Effector memory CD8-positive, alpha-beta T cell (primary cell): ENCODE results near the gene DIP2C.
"Not testable (repeated sequence)": the region's sequence is repeated elsewhere in the genome, so short reads cannot be mapped to it uniquely, and the experiment has no call there.

ENCODE experiments used
- ATAC-seq: fragments of 150-1000 bp; cut with Tn5 transposase; replicated peaks from 2 replicates; pipeline ENCODE4 v1.10.0; 2021; ENCODE audit warnings: mild to moderate bottlenecking, moderate library complexity
- DNase-seq, 3 experiments: peaks; one replicate each; pipeline ENCODE4 v3.0.0; 2021
- H3K27ac Mint-ChIP-seq, 2 donors: one replicate each; pipeline ENCODE4 v1.8.0; 2022; ENCODE audit warnings: mild to moderate bottlenecking in 2 of 2, mixed read lengths in 2 of 2, moderate library complexity in 2 of 2
- H3K27me3 Mint-ChIP-seq, 2 donors: one replicate each; pipeline ENCODE4 v1.8.0; 2022; ENCODE audit warnings: mixed read lengths in 2 of 2
- H3K36me3 Mint-ChIP-seq: one replicate; pipeline ENCODE4 v1.8.0; 2022; ENCODE audit warnings: mild to moderate bottlenecking, moderate library complexity, mixed read lengths; ENCODE audit not compliant: insufficient read depth
- H3K4me1 Mint-ChIP-seq, 2 donors: one replicate each; pipeline ENCODE4 v1.8.0; 2022; ENCODE audit warnings: low read depth in 2 of 2, mixed read lengths in 2 of 2
- H3K4me3 Mint-ChIP-seq, 2 donors: one replicate each; pipeline ENCODE4 v1.8.0; 2022; ENCODE audit warnings: mild to moderate bottlenecking in 2 of 2, mixed read lengths in 2 of 2, moderate library complexity in 2 of 2
- H3K9me3 Mint-ChIP-seq, 2 donors: one replicate each; pipeline ENCODE4 v1.8.0; 2022; ENCODE audit warnings: mixed read lengths in 2 of 2

DIP2C gene

DNA sequence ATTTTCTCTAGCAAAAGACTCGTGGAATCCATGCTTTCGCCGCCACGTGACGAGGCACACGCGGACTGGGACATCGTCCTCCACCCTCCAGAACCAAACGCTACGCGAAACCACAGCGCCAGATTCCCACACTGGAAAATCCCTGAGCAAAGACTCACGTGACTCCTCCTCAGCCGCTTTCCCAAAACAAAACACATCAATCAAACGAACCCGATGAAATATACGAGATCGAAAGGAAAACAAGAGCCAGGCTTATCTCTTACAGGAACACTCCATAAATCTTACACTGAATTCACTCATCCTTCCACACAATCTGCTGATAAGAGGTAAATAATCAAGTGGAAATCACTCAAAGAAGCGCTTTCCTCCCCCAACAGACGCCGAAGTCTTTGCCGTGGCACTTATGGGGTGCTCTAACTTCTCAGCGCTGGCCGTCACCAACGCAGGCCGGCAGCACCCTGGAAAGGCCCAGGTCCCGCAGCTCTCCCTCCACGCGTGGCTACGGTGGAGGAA, 23.8 kb downstream of the DIP2C start:
- Mint-ChIP-seq H3K9me3 (no peaks in the 10 kb centered on the region), H3K4me3 (no peak overlapping the region), H3K36me3 (no peaks in the 10 kb centered on the region), H3K27me3 (peaks cover 15 to 25% of the 10 kb centered on the region in 2 donors), H3K27ac (no peak overlapping the region), H3K4me1 (peaks cover 4 to 6% of the 10 kb centered on the region in 2 donors)
- ATAC-seq: no peak
- no peak for DNase-seq

GRCh38 chr10:664893-665292, 24.6 kb downstream of the DIP2C start:
- no peak for ATAC-seq
- peaks cover 15 to 25% of the 10 kb centered on the region in 2 donors for H3K27me3 Mint-ChIP-seq
- no peak for DNase-seq
- H3K27ac Mint-ChIP-seq: no peak overlapping the region
- H3K36me3 Mint-ChIP-seq: no peaks in the 10 kb centered on the region
- no peaks in the 10 kb centered on the region for H3K9me3 Mint-ChIP-seq
- H3K4me1 Mint-ChIP-seq: peaks cover 4 to 6% of the 10 kb centered on the region in 2 donors
- H3K4me3 Mint-ChIP-seq: no peak overlapping the region

DNA sequence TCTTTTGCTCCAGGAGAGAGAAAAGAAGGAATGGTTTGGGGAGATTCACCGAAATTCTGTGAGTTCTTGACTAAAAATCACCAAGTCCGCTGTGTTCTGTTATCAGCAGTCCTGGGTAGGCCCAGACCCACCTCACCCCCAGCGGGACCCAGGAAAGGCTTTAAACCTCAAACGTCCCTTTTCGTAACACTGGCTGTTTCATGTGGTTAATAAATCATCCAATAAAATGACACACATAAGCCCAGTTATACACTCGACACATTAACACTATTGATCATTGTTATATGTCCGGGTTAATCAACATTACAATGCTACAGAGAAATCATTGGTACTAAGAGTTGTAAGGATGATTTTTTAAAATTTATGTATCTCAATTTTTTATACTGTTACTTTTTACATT, 25.2 kb downstream of the DIP2C start:
- Mint-ChIP-seq H3K9me3 (no peaks in the 10 kb centered on the region), H3K27me3 (peaks cover 15 to 25% of the 10 kb centered on the region in 2 donors), H3K4me3 (no peak overlapping the region), H3K4me1 (peaks cover 4 to 6% of the 10 kb centered on the region in 2 donors), H3K36me3 (no peaks in the 10 kb centered on the region), H3K27ac (no peak overlapping the region)
- DNase-seq: no peak
- ATAC-seq: no peak

- H3K36me3 Mint-ChIP-seq: no peaks in the 10 kb centered on the region
- H3K4me1 Mint-ChIP-seq: peaks cover 6 to 8% of the 10 kb centered on the region in 2 donors
- no peak for DNase-seq
- no peak for ATAC-seq
- no peak overlapping the region for H3K27ac Mint-ChIP-seq
- H3K27me3 Mint-ChIP-seq: peaks cover 15 to 30% of the 10 kb centered on the region in 2 donors
- H3K4me3 Mint-ChIP-seq: no peak overlapping the region
- H3K9me3 Mint-ChIP-seq: no peaks in the 10 kb centered on the region
Observed at GRCh38 chr10:663831-664251, 25.6 kb downstream of the DIP2C start.

GRCh38 chr10:663466-663751, 26.1 kb downstream of the DIP2C start:
- Mint-ChIP-seq H3K36me3 (no peaks in the 10 kb centered on the region), H3K4me1 (peaks cover 6 to 9% of the 10 kb centered on the region in 2 donors), H3K27me3 (peaks cover 15 to 34% of the 10 kb centered on the region in 2 donors), H3K27ac (no peak overlapping the region), H3K4me3 (no peak overlapping the region), H3K9me3 (no peaks in the 10 kb centered on the region)
- no peak for ATAC-seq
- DNase-seq: no peak

DNA sequence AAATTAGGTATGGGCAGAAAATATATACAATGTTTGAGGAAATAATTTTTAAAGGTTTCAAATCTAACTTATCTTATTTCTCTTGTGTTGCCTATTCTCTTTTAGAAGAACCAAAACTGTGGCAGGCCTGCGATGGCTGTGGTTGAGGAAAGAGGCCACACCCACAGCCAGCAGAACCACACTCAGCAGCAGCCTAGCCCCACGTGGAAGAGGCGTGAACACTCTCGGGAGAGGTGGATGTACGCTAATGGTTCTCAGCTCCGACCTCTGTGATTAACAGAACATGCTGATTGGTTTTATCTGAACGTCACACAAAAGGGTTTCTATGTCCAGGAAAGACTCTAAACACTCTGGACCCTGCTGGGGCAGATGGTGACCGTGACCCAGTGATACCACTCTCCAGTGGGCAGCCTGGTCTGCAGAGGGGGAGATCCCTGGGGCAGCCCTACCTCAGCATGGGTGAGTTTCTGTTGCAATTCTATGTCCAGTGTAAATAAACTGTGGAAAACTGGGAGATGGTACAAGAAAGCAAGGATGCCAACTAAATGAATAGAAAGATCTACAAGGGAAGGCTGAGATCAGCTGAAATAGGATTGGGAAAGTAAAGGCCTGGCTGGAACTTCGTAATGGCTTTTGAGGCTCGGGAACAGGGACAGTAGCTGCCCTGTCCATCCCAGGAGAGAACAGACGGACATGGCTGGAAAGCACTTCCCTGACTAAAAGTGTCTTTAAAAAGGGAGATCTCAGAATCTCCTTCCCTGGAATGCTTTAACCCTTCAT, 26.6 kb downstream of the DIP2C start:
- peak overlapping the region in 1 of 2 donors; percentile 19 for H3K4me3 Mint-ChIP-seq
- no peaks in the 10 kb centered on the region for H3K36me3 Mint-ChIP-seq
- no peaks in the 10 kb centered on the region for H3K9me3 Mint-ChIP-seq
- no peak overlapping the region for H3K27ac Mint-ChIP-seq
- ATAC-seq (peak; percentile 76), DNase-seq (no peak)
- H3K27me3 Mint-ChIP-seq: peaks cover 15 to 35% of the 10 kb centered on the region in 2 donors
- H3K4me1 Mint-ChIP-seq: peaks cover 6 to 9% of the 10 kb centered on the region in 2 donors

- H3K4me3 Mint-ChIP-seq: peak overlapping the region in 1 of 2 donors; percentile 19
- peaks cover 15 to 35% of the 10 kb centered on the region in 2 donors for H3K27me3 Mint-ChIP-seq
- H3K27ac Mint-ChIP-seq: no peak overlapping the region
- no peaks in the 10 kb centered on the region for H3K36me3 Mint-ChIP-seq
- H3K4me1 Mint-ChIP-seq: peaks cover 6 to 9% of the 10 kb centered on the region in 2 donors
- DNase-seq (no peak), ATAC-seq (no peak)
- H3K9me3 Mint-ChIP-seq: no peaks in the 10 kb centered on the region
Observed at GRCh38 chr10:662223-662605, 27.3 kb downstream of the DIP2C start.

DNA sequence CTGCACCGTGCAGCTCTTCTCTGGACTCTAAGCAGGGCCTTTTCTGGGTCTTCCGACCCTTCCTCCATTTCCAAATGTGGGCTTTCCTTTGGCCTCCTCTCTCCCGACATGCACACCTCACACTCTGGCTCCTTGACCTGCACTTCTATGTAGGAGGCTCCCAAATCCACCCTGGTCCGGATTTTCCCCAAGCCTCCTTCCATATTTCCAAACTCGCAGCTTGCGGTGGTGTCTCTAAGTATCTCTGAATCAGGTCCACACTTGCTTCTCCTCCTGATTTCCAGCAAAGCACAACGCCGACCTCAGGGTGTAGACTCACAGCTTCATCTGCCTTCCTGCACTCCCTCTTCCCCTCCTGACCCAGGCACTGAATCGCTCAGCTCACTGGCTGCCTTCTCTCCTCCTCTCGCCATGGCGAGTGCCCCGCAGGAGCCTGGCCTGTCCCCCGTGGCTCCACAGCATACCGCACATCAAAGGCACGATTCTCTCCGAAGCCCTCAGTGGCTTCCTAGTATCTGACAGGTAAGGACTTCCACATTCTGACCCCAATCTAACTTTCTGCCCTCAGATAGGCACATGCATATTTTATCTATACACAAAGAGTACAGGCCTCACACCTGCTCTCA, 27.8 kb downstream of the DIP2C start:
- DNase-seq (no peak), ATAC-seq (no peak)

DNA sequence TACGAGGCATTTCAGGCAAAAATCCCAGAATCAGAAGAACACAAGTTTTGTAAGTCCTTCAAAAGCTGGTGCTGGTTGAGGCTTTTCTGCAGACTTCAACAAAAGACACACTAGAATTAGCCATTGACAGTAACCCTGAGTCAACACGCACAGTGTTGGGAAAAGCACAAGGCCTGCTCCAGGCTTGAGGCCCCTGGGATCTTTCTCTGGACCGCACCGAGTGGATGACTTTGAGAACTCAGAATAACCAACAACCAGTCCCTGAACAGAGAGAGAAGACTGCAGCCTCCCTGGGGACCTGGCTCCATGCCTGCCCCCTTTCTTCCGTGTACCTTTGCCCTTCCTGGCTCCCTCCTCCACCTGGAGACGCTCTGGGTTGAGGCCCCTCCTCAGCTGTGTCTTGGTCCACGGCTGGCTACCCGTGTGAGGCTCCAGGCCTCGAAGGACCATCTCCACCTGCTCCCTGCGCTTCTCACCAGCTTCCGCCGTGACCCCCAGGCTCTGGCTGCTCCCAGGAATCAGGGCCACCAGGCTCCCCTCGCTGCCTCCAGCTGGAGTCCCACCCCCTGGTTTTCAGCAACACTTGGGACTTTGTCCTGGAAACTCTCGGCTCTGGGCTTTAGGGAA, 28.4 kb downstream of the DIP2C start:
- Mint-ChIP-seq H3K27me3 (peaks cover 15 to 35% of the 10 kb centered on the region in 2 donors), H3K4me1 (peaks cover 6 to 9% of the 10 kb centered on the region in 2 donors), H3K27ac (no peak overlapping the region), H3K36me3 (no peaks in the 10 kb centered on the region), H3K9me3 (no peaks in the 10 kb centered on the region), H3K4me3 (no peak overlapping the region)
- no peak for ATAC-seq
- DNase-seq: no peak

More for the DNA sequence above, 27.8 kb downstream of the DIP2C start:
- peaks cover 15 to 35% of the 10 kb centered on the region in 2 donors for H3K27me3 Mint-ChIP-seq
- peaks cover 6 to 9% of the 10 kb centered on the region in 2 donors for H3K4me1 Mint-ChIP-seq
- no peak overlapping the region for H3K4me3 Mint-ChIP-seq
- no peaks in the 10 kb centered on the region for H3K36me3 Mint-ChIP-seq
- no peak overlapping the region for H3K27ac Mint-ChIP-seq
- H3K9me3 Mint-ChIP-seq: no peaks in the 10 kb centered on the region

DNA sequence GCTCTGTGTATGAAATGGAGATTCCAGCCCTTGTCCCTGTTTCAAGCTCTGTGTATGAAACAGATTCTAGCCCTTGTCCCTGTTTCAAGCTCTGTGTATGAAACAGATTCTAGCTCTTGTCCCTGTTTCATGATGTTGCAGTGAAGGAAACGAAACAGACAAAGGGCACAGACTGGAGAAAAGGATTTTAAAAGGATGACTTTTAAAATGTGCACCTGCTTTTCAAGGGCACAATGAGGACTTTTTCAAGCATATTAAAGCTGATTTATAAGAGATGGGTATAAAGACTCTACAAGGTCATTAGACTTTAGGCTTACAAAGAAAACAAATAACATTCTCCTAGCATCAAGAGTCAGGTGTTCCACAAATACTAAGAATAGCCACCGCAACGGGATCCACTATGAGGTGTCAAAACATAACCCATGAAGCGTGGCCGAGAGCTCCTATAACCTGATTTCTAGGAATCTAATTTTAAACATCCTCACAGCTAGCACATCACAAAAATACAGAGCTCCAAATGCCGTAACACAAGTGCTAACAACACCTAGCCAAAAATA, 29.0 kb downstream of the DIP2C start:
- peaks cover 6 to 9% of the 10 kb centered on the region in 2 donors for H3K4me1 Mint-ChIP-seq
- DNase-seq (no peak), ATAC-seq (no peak)
- H3K9me3 Mint-ChIP-seq: no peaks in the 10 kb centered on the region
- H3K27ac Mint-ChIP-seq: no peak overlapping the region
- no peak overlapping the region for H3K4me3 Mint-ChIP-seq
- H3K27me3 Mint-ChIP-seq: peaks cover 15 to 35% of the 10 kb centered on the region in 2 donors
- H3K36me3 Mint-ChIP-seq: no peaks in the 10 kb centered on the region

GRCh38 chr10:659688-660141, 29.8 kb downstream of the DIP2C start:
- DNase-seq (no peak), ATAC-seq (no peak)
- H3K27me3 Mint-ChIP-seq: peaks cover 15 to 35% of the 10 kb centered on the region in 2 donors

DNA sequence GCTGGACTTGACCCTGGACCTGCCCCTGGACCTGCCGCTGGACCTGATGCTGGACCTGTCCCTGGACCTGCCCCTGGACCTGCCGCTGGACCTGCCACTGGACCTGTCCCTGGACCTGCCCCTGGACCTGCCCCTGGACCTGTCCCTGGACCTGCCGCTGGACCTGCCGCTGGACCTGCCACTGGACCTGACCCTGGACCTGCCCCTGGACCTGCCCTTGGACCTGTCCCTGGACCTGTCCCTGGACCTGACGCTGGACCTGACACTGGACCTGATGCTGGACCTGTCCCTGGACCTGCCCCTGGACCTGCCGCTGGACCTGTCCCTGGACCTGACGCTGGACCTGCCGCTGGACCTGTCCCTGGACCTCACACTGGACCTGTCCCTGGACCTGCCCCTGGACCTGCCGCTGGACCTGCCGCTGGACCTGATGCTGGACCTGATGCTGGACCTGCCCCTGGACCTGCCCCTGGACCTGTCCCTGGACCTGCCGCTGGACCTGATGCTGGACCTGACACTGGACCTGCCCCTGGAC, 31.6 kb downstream of the DIP2C start:
- H3K36me3 Mint-ChIP-seq, ATAC-seq, H3K4me1 Mint-ChIP-seq, H3K9me3 Mint-ChIP-seq, DNase-seq, H3K27ac Mint-ChIP-seq, H3K4me3 Mint-ChIP-seq: not testable (repeated sequence)
- H3K27me3 Mint-ChIP-seq: peaks cover 18 to 35% of the 10 kb centered on the region in 2 donors

More at GRCh38 chr10:659688-660141, 29.8 kb downstream of the DIP2C start:
- H3K9me3 Mint-ChIP-seq: no peaks in the 10 kb centered on the region
- peaks cover 6 to 9% of the 10 kb centered on the region in 2 donors for H3K4me1 Mint-ChIP-seq
- no peak overlapping the region for H3K27ac Mint-ChIP-seq
- no peak overlapping the region for H3K4me3 Mint-ChIP-seq
- no peaks in the 10 kb centered on the region for H3K36me3 Mint-ChIP-seq

DNA sequence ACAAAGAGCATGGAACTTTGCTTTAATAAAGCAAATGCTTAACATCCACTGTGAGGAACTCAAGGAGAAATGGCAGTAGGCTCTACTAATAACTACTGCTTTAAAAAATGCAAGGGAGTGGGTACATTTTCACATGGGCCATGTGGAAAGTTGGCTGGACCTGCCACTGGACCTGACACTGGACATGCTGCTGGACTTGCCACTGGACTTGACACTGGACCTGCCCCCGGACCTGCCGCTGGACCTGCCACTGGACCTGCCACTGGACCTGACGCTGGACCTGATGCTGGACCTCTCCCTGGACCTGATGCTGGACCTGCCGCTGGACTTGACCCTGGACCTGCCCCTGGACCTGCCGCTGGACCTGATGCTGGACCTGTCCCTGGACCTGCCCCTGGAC, 32.6 kb downstream of the DIP2C start:
- DNase-seq: no peak
- H3K4me1 Mint-ChIP-seq: peaks cover 0 to 4% of the 10 kb centered on the region in 2 donors
- no peaks in the 10 kb centered on the region for H3K9me3 Mint-ChIP-seq
- peaks cover 16 to 35% of the 10 kb centered on the region in 2 donors for H3K27me3 Mint-ChIP-seq
- ATAC-seq: no peak
- no peaks in the 10 kb centered on the region for H3K36me3 Mint-ChIP-seq
- H3K27ac Mint-ChIP-seq: no peak overlapping the region
- H3K4me3 Mint-ChIP-seq: no peak overlapping the region
